ENCODE results near the gene NUBP2.
A peak's percentile ranks its signal among the peaks of the same experiment; 100 is the strongest.

NUBP2 gene, protein sequence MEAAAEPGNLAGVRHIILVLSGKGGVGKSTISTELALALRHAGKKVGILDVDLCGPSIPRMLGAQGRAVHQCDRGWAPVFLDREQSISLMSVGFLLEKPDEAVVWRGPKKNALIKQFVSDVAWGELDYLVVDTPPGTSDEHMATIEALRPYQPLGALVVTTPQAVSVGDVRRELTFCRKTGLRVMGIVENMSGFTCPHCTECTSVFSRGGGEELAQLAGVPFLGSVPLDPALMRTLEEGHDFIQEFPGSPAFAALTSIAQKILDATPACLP

DNA sequence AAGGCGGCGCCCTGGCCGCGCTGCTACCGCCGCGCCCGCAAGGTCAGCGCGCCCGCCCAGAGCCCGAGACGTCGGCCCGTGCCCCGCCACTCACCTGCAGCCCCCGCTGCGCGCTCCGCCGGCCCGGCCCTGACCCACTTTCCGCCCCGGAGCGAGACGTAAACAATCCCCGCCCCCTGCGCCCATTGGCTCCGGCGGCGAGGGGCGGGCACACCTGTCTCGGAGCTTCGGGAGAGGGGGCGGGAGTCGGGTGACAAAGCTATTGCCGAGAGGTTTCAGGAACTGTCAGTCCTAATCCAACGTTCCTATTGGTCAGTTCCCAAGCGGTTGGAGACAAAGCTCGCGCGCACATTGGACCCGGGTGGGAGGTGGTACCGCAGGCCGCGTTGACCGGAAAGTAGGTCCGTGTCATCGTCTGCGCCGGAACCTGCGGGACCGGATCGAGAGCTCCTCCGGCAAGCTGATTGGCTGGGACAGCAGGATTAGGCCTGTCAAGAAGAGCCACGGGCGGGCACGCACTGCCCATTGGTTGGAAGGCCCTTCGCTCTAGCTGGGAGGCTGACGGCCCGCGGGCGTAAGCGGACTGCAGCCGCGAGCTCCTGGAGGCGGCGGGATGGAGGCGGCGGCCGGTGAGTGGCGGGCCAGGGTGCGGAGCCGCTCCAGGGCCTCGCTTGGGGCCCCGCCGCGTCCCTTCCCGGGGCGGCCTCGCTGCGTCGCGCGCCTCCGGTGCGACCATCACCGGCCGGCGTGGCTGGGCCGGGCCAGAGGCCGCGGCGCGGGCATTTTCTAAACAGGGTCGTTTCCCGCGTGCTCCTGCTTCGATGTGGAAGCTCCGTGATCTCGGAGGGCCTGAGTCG, at the start of gene NUBP2, which contains the start of gene SPSB3:
NUBP2 (plus strand) TSS at position 553 of the 857 bp plus-strand sequence; CDS start at position 614, 61 bp downstream.
SPSB3 (minus strand) TSS at position 164 of the 857 bp plus-strand sequence. CDS start 1,088 bp downstream, outside the sequence.
- peak; percentile 100 for DNase-seq

DNA sequence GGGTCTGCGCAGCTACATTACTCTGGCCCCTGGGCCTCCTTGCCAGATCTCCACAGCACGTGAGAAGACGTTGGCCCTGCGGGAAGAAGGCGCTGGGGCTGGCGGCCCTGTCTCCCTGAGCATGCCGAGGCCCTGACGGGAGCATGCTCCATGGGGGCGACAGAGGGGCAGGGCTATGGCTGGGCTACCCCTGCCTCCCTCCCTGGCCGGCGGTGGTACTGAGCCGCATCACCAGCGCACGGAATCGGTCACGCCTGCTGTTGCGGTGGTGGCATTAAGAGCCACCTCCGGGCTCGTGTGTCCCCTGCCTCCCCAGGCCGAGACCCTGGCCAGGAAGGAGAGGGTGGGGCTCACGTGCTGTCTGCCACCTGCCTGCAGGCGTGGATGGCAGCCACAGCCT, 48.6 kb upstream of the NUBP2 start:
- no peak for DNase-seq

DNA sequence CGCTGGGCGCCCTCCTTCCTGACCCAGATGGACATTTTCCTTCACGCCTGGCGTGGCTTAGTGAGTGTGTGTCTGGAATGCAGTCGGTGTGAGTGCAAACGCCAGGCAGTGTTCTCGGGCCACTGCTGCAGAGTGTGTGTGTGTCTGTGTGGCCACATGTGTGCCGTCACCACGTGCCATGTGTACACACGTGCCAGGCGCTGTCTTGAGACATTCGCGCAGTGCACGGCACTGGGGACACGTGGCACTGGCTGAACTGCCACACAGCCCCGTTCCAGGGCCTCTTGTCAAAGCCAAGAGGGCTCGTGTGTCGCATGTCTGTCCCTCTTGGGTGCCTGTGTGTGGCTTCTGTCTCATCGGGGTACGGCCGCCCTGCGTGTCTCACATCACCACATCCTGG, 47.9 kb upstream of the NUBP2 start:
- no peak for DNase-seq

DNA sequence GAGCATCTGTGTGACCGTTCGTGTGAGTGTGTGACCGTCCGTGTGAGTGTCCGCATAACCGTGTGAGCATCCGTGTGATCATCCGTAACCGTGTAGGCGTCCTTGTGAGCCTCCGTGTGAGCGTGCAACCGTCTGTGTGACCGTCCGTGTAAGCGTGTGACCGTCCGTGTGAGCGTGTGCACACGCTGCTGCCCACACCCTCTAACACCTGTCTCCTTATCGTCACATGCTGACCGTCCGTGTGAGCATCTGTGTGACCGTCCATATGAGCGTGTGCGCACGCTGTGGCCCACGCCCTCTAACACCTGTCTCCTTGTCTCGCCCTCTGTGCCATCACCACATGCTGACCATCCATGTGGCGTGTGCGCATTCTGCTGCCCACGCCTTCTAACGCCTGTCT, 42.5 kb upstream of the NUBP2 start:
- DNase-seq, result no peak

DNA sequence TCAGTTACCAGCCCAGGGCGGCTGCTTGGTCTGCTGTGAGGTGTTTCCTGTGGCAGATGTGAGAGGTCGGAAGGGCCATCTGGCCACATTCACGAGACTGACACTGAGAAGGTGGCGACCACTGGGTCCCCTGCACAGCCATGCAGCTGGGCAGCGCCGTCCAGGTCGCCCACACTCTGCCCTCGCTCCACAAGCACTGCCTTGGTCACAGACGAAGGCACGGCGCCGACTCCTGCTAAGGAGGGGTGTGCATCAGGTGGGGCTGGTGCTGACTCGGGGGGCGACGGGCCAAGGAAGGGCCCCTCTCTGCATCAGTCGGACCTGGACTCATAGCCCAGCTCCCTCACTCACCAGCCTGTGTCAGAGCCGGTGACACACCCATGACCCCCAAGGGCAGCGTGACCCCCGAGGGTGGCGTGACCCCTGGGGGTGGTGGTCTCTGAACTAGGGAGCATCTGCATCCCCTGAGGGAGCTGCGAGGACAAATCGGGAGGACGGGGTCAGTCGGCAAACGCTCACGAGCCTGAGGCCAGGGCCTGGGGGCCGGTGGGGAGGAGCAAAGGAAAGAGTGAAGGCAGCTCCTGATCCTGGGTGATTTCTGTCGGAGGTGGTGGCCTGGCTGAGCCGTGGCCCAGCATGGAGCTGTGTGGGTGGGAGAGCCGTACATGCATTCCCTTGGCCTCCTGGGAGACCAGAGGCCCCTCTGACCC, 41.8 kb upstream of the NUBP2 start:
- DNase-seq, result no peak

DNA sequence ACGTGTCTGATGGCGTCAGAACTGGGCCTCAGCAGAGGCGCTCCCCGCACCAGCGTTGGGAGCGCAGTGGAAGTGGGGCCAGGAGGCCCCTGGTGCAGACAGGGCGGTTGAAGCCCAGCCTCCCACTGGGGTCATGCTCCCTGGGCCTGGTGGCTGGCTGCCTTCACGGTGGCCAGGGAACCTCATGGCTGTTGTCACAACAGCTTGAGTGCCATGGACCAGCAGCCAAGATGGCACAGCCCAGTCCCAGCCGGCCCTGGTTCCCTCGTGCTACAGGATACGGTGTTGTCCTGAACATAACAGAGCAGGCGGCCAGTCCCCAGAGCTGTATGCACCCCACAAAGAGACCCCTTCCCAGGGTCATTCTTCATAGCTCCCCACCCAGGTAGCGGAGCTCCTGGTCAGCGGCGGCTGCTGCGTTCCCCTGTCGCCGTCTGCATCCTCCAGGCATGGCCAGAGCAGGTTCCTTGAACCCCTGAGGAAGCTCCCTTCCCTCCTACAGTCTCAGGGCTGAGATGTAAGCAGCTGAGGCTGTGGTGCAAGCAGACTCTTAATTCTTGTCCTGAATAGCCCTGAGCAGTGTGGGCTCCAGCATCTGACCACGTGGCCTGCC, 41.1 kb upstream of the NUBP2 start:
- DNase-seq, result no peak

DNA sequence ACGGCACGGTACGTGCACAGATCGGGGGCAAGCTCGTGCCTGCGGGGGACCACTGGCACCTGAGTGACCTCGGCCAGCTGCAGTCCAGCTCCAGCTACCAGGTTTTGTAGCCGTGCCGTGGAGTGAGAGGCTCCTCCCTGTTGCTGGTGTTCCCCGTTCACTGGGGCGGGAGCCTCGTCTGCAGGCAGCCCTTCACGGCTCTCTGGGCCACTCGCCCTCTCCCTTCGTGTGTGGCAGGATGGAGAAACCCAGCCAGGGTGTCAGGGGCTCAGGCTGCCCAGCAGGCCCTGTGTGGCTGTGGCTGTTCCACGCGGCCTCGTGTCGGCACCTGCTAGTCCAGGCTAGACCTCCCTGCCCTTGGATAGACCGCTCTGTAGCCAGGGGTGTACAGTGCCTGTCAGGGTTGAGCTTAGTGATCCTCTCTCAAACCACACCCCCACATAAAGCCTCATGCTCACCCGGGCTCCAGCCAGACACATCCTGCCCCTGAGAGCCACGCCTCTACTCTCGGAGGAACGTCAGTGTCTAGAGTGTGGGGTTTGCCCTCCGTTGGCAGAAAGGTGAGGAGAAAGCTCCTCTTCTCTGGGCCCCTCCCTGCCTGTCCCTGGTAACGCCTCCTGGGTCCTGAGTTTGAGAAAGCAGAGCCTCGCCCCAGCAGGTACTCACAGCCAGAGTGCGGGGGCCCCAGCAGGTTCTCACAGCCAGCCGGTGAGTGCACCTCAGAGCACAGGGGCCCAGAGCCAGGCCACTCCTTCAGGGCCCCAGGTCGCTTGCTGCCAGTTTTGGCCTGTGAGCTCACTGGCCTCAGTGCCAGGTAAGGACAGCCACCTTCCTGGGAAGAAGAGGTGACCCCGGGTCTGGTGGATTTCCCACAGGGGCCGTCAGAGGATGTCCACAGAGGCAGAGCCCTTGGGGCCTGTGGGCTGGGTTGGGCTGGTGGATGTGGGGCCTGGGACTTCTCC, 39.1 kb upstream of the NUBP2 start:
- no peak for DNase-seq

DNA sequence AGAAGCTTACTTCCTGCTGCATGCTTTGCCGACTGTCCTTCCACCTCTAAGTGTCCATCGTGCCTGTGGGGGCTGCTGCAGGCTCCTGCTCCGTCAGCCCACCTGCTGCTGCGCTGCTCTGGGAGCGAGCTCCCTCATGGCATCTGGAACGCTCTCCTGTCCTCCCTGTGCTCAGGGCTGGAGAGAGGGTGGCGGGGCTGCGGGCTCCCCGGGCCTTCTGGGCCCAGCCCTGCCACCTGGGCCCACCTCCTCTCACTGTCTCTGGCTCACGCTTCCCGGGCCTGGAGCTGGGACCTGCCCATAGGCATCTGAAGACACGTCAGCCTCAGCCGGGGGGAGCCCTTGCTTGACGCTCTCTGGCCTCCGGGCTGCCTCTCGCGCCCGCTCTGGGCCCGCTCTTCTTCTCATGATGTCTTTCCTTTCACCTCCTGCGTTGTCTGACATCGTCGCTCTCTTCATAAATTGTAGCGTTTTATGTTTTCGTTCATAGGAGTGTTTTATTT, 38.4 kb upstream of the NUBP2 start:
- DNase-seq, result no peak

DNA sequence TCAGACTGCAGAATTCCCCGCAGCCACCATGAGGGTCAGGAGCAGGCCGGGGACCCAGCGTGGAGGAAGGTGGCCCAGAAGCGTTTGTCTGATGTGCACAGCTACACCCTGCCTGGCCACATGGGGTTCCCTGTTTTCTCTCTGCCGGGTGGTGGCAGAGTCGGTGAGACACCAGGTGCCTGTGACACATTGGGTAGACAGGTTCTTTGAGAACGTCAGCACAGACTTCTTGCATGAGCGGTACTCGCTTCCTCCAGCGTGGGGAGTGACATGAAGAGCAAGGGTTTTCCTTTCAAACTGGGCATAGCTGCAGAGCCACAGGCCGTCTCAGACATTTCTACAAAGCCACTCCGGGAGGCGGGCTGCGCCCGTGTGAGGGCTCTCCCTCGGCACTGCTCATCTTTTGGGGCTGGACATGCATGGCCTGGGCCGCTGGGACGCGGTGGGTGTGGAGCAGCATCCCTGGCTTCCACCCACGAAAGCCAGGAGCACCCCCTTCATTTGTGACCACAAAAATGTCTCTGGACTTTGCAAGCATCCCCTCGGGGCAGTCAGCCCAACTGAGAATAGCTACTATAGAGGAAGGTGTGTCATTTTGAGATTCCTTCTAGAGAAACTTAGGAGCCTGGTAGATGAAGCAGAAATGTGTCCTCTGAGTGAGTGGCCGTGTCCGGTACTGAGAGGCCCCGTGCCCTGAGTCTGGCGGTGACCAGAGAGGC, 37.4 kb upstream of the NUBP2 start:
- DNase-seq, result peak; percentile 97

DNA sequence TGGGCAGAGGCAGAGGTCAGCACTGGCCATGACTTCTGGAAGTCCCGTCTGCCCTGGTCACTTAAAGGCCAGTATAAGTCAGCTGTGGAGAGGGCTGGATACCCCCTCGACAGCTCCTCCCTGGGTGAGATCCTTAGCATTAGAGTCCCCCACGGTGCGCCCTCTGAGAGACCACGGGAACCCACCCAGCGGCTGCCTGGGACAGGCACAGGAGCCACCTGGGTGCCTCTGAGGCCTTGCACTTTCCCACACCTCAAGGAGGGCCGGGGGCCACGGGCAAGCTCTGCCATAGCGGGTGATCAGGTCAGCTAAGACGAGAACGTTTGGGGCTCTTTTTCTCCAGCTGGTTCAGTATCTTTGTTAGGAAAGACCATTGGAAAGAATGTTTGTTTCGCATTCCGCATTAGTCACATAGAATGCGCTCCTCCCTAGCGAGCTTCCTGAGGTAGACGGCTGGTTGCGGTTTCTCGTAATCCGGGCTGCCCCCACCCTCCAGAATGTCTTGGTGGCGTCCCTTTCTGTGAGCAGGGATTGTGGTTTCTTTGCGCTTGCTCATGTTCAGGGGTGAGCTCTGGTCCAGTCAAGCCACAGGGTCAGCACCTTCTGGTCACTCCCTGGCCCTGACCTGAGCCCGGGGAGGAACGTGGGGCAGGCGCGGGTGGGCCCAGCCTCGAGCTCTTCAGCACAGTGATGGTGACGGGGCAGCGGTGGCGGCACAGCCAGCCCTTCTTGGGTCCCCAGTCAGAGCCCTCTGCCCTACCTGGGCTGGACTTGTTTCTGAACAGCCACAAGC, 36.7 kb upstream of the NUBP2 start:
- peak; percentile 98 for DNase-seq

DNA sequence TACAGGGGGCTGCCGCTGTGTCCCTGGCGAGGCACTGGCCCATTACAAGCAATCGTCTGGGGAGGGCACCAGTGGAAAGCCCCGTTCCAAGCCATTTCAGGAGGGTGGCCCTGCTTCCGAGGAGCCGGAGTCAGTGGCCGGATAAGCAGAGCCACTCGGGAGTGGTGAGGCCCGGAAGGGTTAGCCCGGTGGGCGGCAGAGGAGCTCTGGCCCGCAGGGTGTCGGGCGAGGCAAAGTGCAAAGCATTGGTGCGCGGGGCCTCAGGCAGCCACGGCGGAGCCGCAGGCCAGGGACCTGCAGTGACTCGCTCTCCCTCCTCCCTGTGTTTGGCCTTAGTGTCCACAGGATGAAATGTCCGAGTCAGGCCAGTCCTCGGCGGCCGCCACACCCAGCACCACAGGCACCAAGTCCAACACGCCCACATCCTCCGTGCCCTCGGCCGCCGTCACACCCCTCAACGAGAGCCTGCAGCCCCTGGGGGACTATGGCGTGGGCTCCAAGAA, 36.0 kb upstream of the NUBP2 start:
- DNase-seq, result peak; percentile 75

DNA sequence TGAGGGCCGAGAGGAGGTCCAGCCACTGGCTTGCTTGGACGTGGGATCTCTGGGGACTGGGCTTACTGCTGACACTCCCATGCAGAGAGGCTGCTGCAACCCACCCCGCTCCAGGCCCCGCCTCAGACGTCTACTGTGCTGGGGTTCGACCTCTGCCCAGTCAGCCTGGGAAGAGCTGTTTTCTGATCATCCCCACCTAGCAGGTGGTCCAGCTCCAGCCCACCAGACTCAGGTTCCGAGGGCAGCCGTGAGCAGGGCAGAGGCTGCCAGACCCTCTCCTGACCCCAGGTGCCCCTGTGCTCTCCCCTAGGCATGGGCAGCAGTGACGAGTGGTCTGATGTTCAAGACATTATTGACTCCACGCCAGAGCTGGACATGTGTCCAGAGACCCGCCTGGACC, 34.8 kb upstream of the NUBP2 start:
- DNase-seq, result no peak

DNA sequence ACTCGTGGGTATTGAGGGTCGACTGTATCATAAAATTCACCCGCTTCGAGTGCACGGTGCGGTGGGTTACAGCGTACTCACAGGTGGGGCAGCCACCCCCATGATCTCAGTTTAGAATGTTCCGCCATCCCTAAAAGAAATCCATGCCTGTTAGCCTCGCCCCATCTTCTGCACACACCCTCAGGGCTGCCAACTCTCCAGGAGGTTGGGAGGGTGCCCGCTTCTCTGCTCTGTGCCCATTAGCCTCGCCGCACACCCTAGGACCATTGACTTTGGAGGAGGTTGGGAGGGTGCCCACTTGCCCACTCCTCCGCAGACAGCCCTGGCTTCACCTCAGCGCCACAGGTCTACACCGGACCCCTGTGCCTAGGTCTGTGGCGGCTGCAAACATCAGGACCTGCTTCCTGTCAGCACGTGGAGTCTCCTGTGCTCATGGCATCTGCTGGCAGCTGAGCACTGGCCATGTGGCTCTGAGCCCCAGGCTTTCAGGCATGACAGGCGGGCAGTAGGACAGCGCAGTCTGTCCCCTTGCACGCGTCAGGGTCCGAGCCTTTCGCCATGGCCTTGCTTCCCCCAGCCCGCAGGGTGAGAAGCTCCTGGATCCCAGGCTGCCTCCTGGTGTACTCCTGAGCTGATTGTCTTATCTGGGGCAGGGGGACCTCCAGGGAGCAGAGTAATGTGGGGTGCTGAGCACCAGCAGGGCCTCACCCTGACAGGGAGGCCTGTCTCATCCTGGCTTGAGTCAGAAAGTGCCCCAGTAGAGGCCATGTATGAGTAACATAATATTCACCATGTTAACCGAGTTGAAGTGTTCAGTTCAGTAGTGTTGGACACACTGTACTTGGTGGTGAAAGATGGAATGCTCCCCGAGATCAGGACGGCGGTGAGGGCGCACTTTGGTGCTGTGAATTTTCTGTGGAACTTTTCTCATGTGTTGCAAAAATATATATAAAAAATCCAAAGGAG, 33.3 kb upstream of the NUBP2 start:
- peak; percentile 21 for DNase-seq

DNA sequence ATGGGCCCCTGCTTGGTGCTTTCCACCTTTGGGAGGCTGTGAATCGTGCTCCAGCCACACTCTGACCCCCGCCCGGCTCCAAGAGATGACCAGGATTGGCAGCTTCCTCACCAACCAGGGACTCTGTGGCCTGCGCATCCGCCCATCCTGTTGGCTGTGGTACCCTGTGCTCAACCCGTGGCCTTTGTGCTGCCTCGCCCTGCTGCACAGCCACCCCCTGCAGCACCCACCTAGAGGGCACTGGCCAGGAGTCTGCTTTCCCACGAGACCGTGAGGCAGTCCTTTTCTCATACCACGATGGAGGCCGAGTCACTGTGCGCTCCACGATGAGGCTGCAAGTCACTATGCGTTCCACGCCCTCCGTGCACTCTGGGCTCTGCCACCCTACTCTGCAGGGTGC, 30.8 kb upstream of the NUBP2 start:
- DNase-seq, result no peak

DNA sequence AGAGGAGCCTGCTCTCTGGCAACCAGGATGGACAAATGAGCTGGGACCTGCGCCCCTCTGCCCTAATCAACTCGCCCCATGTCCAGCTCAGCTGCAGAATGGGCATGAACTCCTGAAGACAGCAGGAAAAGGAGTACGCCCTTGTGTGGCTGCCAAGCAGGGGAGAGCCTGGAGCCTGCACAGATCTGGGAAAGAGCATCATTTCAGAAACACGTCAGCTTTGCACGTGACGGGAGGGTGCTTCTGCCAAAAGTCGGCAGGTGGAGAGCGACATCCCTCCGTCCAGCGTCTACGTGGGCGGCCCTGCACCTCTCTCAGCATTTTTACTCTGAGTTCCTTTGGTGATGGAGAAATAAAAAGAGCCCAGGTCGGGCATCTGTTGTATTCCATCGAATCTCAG, 29.9 kb upstream of the NUBP2 start:
- no peak for DNase-seq

DNA sequence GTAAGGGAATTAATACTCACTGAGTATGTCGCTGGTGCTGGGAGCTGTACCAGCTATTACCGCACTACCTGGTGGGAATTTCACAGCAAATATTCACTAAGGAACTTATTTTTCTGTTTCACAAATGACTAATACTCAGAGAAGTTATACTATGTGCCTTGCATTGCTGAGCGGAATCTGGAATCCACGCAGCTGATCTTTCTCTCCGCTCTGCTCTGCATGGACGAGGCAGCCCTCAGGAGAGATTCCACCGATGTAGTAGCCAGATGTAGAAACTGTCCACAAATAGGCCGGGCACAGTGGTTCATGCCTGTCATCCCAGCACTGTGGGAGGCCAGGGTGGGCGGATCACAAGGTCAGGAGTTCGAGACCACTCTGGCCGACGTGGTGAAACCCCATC, 28.6 kb upstream of the NUBP2 start:
- DNase-seq, result no peak

DNA sequence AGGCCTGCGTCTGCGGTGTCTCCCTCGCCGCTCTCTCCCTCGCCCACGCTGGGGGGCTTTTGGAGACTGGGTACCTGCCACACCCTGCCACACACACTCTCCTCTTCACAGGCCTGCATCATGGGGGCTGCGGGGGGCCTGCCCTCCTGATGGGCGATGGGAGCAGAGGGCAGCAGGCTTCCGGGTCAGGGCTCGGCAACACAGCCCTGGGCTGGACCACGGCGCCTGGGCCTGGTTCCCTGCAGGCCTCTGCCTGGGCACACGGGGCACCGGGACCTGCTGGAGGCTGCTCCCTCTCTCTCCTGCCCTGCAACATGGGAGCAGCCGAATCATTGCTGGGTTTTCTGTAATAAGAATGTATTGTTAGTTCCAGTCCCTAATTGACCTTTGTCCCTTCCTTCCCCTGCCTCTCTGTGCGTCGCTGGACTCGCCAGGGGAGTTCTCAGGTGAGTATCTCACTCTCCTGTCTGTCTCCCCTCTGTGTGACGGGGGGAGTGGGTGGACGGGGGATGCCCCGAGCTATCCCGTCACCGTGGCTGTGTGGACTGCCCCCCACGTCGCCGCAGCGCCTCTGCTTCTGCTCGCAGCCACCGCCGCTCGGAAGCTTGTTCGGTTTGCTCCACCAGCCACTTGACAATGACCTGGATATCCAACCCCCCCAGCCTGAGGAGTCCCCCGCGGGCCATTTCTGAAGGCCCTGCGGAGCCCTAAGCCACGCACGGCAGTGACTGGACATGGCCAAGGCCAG, 24.9 kb upstream of the NUBP2 start:
- DNase-seq, result no peak

DNA sequence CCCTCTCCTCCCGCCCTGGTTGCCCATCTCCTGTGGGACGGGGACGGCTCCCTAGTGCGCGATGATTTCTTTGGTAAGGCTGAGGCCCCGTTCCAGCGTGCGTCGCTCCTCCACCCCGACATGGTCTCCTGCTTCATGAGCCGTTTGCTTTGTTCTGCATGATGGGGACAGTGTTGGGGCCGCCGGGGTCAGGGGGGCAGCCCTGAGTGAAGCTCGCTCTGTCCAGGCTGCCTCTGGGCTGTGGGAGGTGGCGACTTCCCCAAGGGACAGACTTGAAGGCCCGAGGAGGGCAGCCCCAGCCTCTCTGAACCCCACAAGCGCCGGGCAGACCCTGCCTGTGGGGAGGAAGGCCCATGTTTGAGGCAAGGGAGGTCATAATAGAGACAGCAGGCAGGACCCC, 23.8 kb upstream of the NUBP2 start:
- no peak for DNase-seq

Data from EL (cell line).